ENCODE measurements around the gene PSPH.

- TF ChIP-seq, protein P1, sequence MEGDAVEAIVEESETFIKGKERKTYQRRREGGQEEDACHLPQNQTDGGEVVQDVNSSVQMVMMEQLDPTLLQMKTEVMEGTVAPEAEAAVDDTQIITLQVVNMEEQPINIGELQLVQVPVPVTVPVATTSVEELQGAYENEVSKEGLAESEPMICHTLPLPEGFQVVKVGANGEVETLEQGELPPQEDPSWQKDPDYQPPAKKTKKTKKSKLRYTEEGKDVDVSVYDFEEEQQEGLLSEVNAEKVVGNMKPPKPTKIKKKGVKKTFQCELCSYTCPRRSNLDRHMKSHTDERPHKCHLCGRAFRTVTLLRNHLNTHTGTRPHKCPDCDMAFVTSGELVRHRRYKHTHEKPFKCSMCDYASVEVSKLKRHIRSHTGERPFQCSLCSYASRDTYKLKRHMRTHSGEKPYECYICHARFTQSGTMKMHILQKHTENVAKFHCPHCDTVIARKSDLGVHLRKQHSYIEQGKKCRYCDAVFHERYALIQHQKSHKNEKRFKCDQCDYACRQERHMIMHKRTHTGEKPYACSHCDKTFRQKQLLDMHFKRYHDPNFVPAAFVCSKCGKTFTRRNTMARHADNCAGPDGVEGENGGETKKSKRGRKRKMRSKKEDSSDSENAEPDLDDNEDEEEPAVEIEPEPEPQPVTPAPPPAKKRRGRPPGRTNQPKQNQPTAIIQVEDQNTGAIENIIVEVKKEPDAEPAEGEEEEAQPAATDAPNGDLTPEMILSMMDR (IDR thresholded peaks at IDR 0.05; ENCODE audit: low read depth, low read length), result no peak
- no peak for TF ChIP-seq POLR2A (IDR thresholded peaks at IDR 0.05; ENCODE audit: extremely low read depth, insufficient read length)
- TF ChIP-seq, protein P2, sequence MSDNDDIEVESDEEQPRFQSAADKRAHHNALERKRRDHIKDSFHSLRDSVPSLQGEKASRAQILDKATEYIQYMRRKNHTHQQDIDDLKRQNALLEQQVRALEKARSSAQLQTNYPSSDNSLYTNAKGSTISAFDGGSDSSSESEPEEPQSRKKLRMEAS (IDR thresholded peaks at IDR 0.05; ENCODE audit: low read depth, low read length), result no peak
- TF ChIP-seq MYC (IDR thresholded peaks at IDR 0.05; ENCODE audit: low read depth, low read length), result no peak
Observed at GRCh38 chr7:56063500-56063881, 12.2 kb upstream of the PSPH start.
